ENCODE results near the gene MORC1. TPM values are rescaled to one million over a fixed set of nuclear protein-coding genes. Genes with fewer than 3 reads are reported as not detected.

The MORC1 gene
- total RNA-seq, 3 donors from 2014 or later: not detected

- H3K9me3 ChIP-seq: no peaks in the 10 kb centered on the region
- no peak for TF ChIP-seq CTCF (IDR thresholded peaks at IDR 0.05)
- no peaks in the 10 kb centered on the region for H3K4me1 ChIP-seq (ENCODE audit: low read depth)
- no peaks in the 10 kb centered on the region for H3K36me3 ChIP-seq (ENCODE audit: low read depth)
- no peak overlapping the region for H3K4me3 ChIP-seq
- ATAC-seq (no peak), DNase-seq (no peak)
- intact Hi-C loops (cut with DNase I, micrococcal nuclease): no loop called here
Observed at GRCh38 chr3:109118584-109118983, 650 bp upstream of the MORC1 start.

- no peak for ATAC-seq
- no peak for TF ChIP-seq CTCF (IDR thresholded peaks at IDR 0.05)
- intact Hi-C loops (cut with DNase I, micrococcal nuclease): no loop called here
- H3K4me1 ChIP-seq (ENCODE audit: low read depth): no peaks in the 10 kb centered on the region
- H3K36me3 ChIP-seq (ENCODE audit: low read depth): no peaks in the 10 kb centered on the region
- no peaks in the 10 kb centered on the region for H3K9me3 ChIP-seq
- H3K4me3 ChIP-seq: no peak overlapping the region
- no peak for DNase-seq
Observed at GRCh38 chr3:109116031-109116430, 1.9 kb downstream of the MORC1 start.

GRCh38 chr3:109115451-109115850 is 2.5 kb downstream of the MORC1 start:
- no peaks in the 10 kb centered on the region for H3K9me3 ChIP-seq
- ATAC-seq: no peak
- H3K4me1 ChIP-seq (ENCODE audit: low read depth): no peaks in the 10 kb centered on the region
- no peak for TF ChIP-seq CTCF (IDR thresholded peaks at IDR 0.05)
- no peaks in the 10 kb centered on the region for H3K36me3 ChIP-seq (ENCODE audit: low read depth)
- no peak for DNase-seq
- intact Hi-C loops (cut with DNase I, micrococcal nuclease): no loop called here
- no peak overlapping the region for H3K4me3 ChIP-seq

GRCh38 chr3:109114746-109115145 is 3.2 kb downstream of the MORC1 start:
- Histone ChIP-seq H3K4me1 (ENCODE audit: low read depth) (no peaks in the 10 kb centered on the region), H3K9me3 (no peaks in the 10 kb centered on the region), H3K4me3 (no peak overlapping the region), H3K36me3 (ENCODE audit: low read depth) (no peaks in the 10 kb centered on the region)
- ATAC-seq (no peak), DNase-seq (no peak)
- intact Hi-C loops (cut with DNase I, micrococcal nuclease): no loop called here
- no peak for TF ChIP-seq CTCF (IDR thresholded peaks at IDR 0.05)

GRCh38 chr3:109112946-109113760 is 4.8 kb downstream of the MORC1 start:
- Histone ChIP-seq H3K4me3 (no peak overlapping the region), H3K4me1 (ENCODE audit: low read depth) (no peaks in the 10 kb centered on the region), H3K36me3 (ENCODE audit: low read depth) (no peaks in the 10 kb centered on the region), H3K9me3 (no peaks in the 10 kb centered on the region)
- no peak for TF ChIP-seq CTCF (IDR thresholded peaks at IDR 0.05)
- no peak for DNase-seq
- intact Hi-C loops (cut with DNase I, micrococcal nuclease): no loop called here
- peak; percentile 51 for ATAC-seq

All from mucosa of descending colon (tissue), 3 donors.